T-helper 9 cell (primary cell): ENCODE measurements around the gene RGCC.
"Not testable (repeated sequence)": the region's sequence is repeated elsewhere in the genome, so short reads cannot be mapped to it uniquely, and the experiment has no call there.

ENCODE experiments used
- DNase-seq: peaks from one replicate; pipeline ENCODE4 v3.0.0-alpha.2; 2020
- total RNA-seq, 2 donors: gene quantifications; one replicate each; lab custom pipeline; 2026; lab: John Stamatoyannopoulos, UW

RGCC gene
- 78.3 to 780 reads per million in 2 donors for total RNA-seq

GRCh38 chr13:41456768-41457588, at the start of gene RGCC:
Gene RGCC, plus strand, starts transcription at chr13:41457550. Its CDS starts 158 bp downstream, at chr13:41457708.
- peak; percentile 95 for DNase-seq

- DNase-seq, result no peak
These were observed 49.2 kb upstream of the RGCC start for GRCh38 chr13:41408121-41408520.

- DNase-seq, result no peak
These were observed 48.6 kb upstream of the RGCC start for GRCh38 chr13:41408746-41409145.

DNA sequence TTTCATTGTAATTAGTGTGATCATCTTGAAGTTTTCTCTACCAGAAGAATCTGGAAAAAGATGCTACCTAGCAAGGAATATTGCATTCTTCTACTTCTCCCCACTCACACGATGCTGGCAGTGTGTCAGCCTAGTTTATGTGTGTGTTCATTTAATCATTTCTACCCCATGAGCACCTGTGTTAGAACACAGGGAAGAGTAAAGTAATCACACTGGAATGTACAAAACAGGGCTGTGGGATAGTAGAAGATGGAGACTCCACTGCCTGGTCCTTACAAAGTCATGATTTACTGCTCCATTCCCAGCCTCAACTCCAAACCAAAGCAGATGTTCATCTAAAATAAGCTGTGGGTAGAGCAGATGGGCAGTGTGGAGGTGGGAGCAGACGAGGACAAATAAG, 47.7 kb upstream of the RGCC start:
- no peak for DNase-seq

GRCh38 chr13:41411060-41411459, 46.3 kb upstream of the RGCC start:
- DNase-seq, result no peak

- DNase-seq, result no peak
These were observed 45.8 kb upstream of the RGCC start for GRCh38 chr13:41411522-41411921.

DNA sequence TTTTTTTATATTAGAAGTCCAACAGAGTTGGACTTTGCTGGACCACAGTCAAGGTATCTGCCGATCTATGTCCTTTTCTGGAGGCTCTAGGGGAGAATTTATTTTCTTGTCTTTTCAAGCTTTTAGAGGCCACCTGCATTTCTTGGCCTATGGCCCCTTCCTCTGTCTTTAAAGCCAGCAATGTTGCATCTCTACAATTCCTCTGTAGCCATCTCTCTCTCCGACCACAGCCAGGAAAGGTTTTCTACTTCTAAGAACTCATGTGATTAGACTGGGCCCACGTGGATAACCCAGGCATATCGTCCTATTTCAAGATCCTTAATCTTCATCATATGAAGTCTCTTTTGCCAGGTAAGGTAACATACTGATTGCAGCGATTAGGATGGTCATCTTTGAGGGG, 43.5 kb upstream of the RGCC start:
- no peak for DNase-seq

GRCh38 chr13:41416276-41416675, 41.1 kb upstream of the RGCC start:
- DNase-seq, result no peak

DNA sequence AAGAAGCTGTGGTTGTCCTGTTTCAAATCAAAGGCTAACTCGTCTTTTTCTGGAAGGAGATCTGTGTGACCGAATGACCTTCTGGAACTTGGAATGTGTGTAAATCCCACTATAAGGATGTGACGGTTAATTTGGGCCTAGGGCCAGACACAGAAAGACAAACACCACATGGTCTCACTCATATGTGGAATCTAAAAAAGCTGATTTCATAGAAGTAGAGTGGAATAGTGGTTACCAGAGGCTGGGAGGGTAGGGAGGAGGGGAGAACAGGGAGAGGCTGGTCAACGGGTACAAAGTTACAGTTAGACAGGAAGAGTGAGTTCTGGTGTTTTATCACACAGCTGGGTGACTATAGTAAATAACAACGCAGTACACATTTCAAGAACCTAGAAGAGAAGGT, 39.3 kb upstream of the RGCC start:
- no peak for DNase-seq

DNA sequence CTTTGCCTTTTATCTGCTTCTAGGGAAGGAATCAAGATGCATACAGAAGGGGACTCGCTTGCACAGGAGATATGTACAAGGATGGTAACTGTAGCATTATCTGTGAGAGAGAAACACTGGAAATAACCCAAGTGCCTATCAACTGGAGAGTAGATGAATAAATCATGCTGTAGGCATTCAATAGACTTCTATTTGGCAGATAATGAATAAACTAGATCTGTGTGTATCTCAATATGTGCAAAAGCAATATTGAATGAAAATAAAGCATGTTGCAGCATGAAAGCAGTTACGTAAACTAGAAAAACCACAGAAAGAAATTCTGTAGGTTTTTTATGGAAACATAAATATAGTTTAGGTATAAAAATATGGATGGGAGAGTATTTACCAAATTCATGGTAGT, 38.6 kb upstream of the RGCC start:
- no peak for DNase-seq

DNA sequence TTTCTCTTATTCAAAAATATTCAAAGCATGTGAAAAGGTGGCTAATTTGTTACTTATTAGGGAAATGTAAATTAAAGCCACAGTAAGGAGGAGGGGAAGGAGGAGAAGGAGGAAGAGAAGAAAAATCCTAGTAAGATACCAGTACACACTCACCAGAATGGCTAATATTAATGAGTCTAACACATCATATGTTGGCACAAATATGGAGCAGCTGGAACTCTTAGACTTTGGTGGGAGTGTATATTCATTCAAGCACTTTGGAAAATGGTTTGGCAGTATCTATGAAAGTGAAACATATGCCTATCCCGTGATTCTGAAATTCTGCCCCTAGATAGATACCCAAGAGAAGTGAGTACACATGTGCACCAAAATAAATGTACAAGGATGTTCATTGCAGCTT, 38.1 kb upstream of the RGCC start:
- DNase-seq, result no peak

GRCh38 chr13:41420146-41420545, 37.2 kb upstream of the RGCC start:
- no peak for DNase-seq

DNA sequence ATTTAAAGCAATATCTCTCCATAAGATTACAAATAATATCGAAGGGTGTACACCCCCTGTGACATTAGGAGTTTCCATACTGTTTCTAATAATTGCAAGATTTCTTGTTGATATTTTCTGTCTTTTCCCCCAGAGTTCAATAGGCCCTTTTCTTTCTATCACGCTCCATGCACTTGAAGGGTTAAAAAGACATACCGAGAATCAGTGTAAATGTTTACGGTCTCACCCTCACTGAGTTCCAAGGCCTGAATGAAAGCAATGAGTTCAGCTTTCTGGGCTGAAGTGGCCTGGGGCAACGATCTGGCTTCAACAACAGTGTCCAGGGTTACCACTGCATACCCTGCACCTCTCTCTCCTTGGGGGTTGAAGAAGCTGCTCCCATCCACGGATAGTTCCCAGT, 36.0 kb upstream of the RGCC start:
- not testable (repeated sequence) for DNase-seq

- DNase-seq, result not testable (repeated sequence)
These were observed 35.4 kb upstream of the RGCC start for GRCh38 chr13:41421983-41422382.

DNA sequence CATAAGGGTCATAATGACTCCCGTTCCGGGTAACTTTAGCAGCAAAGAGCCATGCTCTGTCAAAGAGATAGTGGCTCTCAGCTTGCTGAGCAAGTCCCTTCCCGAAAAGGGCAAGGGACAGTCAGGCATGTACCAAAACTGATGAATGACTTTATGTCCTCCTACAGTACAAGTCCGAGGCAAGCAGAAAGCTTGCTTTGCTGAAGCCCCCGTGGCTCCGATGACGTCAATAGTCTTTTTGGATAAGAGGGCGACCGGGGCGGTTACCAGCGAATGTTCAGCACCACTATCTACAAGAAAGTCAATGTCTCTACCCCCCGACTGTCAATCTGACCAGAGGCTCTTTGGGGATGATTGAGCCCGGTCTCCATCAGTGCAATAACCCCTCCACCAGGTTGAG, 34.1 kb upstream of the RGCC start:
- not testable (repeated sequence) for DNase-seq

GRCh38 chr13:41424675-41425074, 32.7 kb upstream of the RGCC start:
- DNase-seq, result not testable (repeated sequence)

DNA sequence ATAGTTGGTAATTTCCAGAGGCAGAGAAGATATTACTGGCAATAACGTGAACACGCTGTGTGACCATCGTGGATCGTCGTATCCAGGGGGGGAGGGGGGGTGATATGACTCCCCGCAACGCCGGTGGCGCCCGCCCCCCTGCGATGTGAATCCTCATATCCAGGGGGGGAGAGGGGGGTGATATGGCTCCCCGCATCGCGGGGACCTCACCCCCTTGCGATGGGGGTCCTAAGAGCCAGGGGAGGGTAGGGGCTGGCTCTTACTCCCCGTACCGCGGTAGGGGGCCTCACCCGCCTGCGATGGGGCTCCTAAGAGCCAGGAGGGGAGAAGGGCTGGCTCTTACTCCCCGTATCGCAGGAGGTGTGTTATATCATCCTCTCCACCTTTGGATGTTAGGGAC, 31.3 kb upstream of the RGCC start:
- DNase-seq, result no peak

DNA sequence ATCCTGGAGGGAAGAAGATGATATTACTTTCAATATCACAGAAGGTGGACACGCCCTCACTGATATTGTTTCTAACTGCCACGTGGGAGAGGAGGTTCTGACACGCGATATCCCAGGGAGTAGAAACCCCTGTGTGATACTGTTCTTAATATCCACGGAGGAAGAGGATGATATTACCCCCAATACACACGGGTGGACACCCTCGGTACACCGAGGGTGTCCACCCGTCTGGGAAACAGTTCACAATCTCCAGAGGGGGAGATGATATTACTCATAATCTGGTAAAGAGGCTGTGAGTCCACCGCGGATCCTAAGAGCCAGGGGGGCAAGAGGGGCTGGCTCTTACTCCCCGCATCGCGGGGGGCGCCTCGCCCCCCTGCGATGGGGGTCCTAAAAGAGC, 29.7 kb upstream of the RGCC start:
- no peak for DNase-seq

- peak; percentile 20 for DNase-seq
These were observed 29.2 kb upstream of the RGCC start for GRCh38 chr13:41428155-41428554.

GRCh38 chr13:41434030-41434429, 23.3 kb upstream of the RGCC start:
- not testable (repeated sequence) for DNase-seq

DNA sequence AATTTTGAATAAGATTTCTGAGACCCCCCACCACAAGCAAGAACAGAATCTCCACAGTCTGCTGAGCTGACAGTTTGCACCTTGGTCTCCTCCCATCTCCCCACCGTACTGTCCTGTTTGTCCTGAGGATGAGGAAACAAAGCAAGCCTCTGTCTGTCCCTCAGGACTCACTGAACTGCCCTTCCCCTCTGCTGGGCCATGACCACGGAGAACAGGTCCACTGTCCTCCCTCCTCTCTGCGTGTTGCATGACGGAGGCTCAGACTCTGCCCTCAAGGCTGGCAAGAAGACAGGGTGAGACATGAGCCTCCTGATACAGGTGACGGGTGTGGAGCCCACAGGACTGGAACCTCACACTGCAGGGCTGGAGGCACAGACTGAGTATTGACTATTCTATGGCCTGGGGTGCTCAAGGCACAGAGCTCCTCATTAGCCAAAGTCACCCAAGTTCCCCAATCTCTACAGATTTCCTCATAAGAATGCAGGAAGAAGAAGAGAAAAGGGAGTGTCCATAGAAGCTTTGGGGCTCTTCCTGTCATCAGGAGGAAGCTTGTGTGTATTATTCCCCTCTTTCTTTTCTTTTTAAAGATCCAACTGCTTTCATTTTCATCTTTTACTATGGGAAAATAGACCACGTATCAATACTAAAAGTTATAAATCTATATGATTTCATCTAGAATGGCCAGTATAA, 22.4 kb upstream of the RGCC start:
- DNase-seq, result no peak

DNA sequence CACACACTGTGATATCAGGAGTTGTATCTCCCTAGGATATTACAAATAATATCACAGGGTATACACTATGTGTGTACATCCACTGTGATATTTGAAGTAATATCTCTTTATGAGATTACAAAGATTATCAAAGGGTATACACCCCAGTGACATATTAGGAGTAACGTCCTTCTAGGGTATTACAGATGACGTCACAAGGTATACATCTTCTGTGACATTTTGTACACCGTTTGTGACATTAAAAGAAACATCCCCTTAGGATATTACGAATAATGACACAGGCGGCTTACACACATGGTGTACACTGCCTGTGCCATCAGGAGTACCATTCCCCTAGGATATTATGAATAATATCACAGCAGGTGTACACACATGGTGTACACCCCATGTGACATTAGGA, 13.4 kb upstream of the RGCC start:
- DNase-seq, result no peak

- DNase-seq, result no peak
These were observed 4.9 kb upstream of the RGCC start for GRCh38 chr13:41452462-41452861.

- no peak for DNase-seq
These were observed 3.7 kb upstream of the RGCC start for GRCh38 chr13:41453620-41454019.
